ENCODE results near the gene C10orf90. TPM values are rescaled to one million over a fixed set of nuclear protein-coding genes. Genes with fewer than 3 reads are reported as not detected.

Gene C10orf90
- total RNA-seq, 1 donor from 2014 or later: 0.89 TPM

DNA sequence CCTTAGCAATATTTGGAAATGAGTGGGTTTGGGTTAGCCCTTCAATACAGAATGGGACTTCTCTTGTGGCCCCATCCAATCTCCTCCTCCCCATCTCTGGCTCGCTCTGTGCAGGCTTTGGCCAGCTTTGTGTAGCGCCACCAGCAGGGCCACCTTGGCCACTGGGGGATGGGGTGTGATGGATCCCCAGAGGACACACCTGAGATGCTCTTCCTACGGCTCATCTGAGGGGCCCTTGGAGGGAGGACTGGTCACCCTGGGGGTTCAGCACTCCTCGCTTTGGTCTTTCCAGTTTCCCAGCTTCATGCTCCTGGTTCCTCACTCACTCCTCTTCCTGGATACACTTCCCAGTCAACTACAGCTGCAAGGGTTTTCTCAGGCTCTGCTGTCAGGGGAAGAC lies 15.3 kb upstream of the C10orf90 start:
- DNase-seq (ENCODE audit: low read depth, low spot score): no peak
- TF ChIP-seq, protein P1, sequence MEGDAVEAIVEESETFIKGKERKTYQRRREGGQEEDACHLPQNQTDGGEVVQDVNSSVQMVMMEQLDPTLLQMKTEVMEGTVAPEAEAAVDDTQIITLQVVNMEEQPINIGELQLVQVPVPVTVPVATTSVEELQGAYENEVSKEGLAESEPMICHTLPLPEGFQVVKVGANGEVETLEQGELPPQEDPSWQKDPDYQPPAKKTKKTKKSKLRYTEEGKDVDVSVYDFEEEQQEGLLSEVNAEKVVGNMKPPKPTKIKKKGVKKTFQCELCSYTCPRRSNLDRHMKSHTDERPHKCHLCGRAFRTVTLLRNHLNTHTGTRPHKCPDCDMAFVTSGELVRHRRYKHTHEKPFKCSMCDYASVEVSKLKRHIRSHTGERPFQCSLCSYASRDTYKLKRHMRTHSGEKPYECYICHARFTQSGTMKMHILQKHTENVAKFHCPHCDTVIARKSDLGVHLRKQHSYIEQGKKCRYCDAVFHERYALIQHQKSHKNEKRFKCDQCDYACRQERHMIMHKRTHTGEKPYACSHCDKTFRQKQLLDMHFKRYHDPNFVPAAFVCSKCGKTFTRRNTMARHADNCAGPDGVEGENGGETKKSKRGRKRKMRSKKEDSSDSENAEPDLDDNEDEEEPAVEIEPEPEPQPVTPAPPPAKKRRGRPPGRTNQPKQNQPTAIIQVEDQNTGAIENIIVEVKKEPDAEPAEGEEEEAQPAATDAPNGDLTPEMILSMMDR (conservative IDR thresholded peaks at IDR 0.05): no peak
- H3K27ac Mint-ChIP-seq (ENCODE audit: unreplicated experiment): no peak overlapping the region
- H3K9me3 Mint-ChIP-seq: peaks cover 10% of the 10 kb centered on the region
- no peaks in the 10 kb centered on the region for H3K36me3 Mint-ChIP-seq (ENCODE audit: low read depth)
- H3K4me1 Mint-ChIP-seq: peaks cover 19% of the 10 kb centered on the region
- no peaks in the 10 kb centered on the region for H3K27me3 Mint-ChIP-seq (ENCODE audit: low read depth)
- H3K4me3 Mint-ChIP-seq: no peak overlapping the region

DNA sequence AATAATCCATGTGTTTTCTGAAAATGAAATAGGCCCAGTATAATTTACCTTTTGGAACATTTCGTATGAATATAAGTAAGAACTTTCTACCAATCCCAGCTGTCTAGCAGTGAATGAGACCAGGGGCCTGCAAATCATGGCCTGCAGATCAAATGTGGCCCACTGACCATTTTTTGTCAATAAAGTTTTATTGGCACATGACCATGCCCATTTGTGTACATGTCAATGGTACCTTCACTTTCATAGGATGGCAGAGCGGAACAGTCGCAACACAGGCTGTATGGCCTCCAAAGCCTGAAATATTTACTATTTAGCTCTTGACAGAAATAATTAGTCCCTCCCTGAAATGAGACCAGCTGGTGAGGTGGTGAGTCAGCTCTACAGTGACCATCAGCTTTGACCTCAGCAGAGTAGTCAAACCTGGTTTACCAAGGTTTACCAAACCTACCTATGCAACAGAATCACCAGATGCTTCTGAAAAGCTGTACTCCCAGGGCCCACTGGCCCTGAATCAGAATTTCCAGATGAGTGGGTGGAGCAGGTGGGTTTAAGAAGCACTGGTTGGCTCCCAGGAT lies 13.8 kb upstream of the C10orf90 start:
- TF ChIP-seq, protein P1 (conservative IDR thresholded peaks at IDR 0.05): no peak
- H3K27ac Mint-ChIP-seq (ENCODE audit: unreplicated experiment): no peak overlapping the region
- H3K9me3 Mint-ChIP-seq: peaks cover 8% of the 10 kb centered on the region
- H3K4me3 Mint-ChIP-seq: no peak overlapping the region
- no peak for DNase-seq (ENCODE audit: low read depth, low spot score)
- no peaks in the 10 kb centered on the region for H3K27me3 Mint-ChIP-seq (ENCODE audit: low read depth)
- H3K36me3 Mint-ChIP-seq (ENCODE audit: low read depth): no peaks in the 10 kb centered on the region
- peaks cover 19% of the 10 kb centered on the region for H3K4me1 Mint-ChIP-seq

GRCh38 chr10:126683466-126683865 lies 13.0 kb upstream of the C10orf90 start:
- H3K9me3 Mint-ChIP-seq: peaks cover 8% of the 10 kb centered on the region
- H3K4me3 Mint-ChIP-seq: no peak overlapping the region
- H3K27ac Mint-ChIP-seq (ENCODE audit: unreplicated experiment): no peak overlapping the region
- peaks cover 19% of the 10 kb centered on the region for H3K4me1 Mint-ChIP-seq
- TF ChIP-seq, protein P1 (conservative IDR thresholded peaks at IDR 0.05): no peak
- no peaks in the 10 kb centered on the region for H3K27me3 Mint-ChIP-seq (ENCODE audit: low read depth)
- H3K36me3 Mint-ChIP-seq (ENCODE audit: low read depth): no peaks in the 10 kb centered on the region
- DNase-seq (ENCODE audit: low read depth, low spot score): no peak

- no peak overlapping the region for H3K4me3 Mint-ChIP-seq
- peaks cover 20% of the 10 kb centered on the region for H3K4me1 Mint-ChIP-seq
- no peak for DNase-seq (ENCODE audit: low read depth, low spot score)
- TF ChIP-seq, protein P1 (conservative IDR thresholded peaks at IDR 0.05): no peak
- no peaks in the 10 kb centered on the region for H3K36me3 Mint-ChIP-seq (ENCODE audit: low read depth)
- no peaks in the 10 kb centered on the region for H3K9me3 Mint-ChIP-seq
- H3K27ac Mint-ChIP-seq (ENCODE audit: unreplicated experiment): no peak overlapping the region
- H3K27me3 Mint-ChIP-seq (ENCODE audit: low read depth): no peaks in the 10 kb centered on the region
Measured at GRCh38 chr10:126675656-126676438, 5.4 kb upstream of the C10orf90 start.

DNA sequence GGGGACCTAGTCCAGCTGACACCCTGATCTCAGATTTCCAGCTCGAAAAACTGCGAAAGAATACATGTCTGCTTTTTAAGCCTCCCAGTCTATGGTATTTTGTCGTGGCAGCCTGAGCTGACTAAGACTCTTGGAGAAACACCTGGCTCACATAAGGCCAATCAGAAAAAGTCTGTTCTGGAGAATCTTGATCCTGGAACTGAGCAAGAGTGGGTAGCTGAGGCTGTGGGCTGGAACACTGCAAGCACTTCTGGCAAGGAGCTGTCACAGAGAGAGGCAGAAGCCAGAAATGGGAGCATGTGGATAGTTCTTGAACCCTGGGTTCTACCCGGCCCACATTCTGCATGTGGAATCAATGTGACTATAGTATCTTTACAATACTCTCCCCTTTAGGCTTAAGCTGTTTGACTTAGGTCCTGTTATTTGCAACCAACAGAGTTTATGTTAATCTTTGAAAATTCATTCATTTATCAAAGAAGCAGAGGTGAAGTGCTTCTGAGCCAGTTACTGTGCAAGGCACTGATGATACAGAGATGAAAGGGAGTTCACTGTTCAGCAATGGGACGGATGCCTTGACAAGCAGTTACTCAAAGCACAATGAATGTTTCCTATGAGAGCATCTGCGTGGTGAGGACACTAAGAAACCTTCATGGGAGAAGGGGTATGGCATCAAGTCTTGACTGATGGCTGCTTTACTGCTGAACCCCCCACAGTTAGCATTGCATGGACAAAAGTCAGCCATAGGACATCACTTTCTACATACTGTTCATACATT lies 4.4 kb upstream of the C10orf90 start:
- Mint-ChIP-seq H3K27ac (ENCODE audit: unreplicated experiment) (no peak overlapping the region), H3K4me3 (no peak overlapping the region), H3K36me3 (ENCODE audit: low read depth) (no peaks in the 10 kb centered on the region), H3K27me3 (ENCODE audit: low read depth) (no peaks in the 10 kb centered on the region), H3K9me3 (no peaks in the 10 kb centered on the region), H3K4me1 (peaks cover 29% of the 10 kb centered on the region)
- TF ChIP-seq, protein P1 (conservative IDR thresholded peaks at IDR 0.05): no peak
- no peak for DNase-seq (ENCODE audit: low read depth, low spot score)

Measured in neural crest cell (in vitro differentiated cells).